Right lobe of liver (tissue), 4 donors: ENCODE results near the gene IFNE.

Experiments used
- POLR2A ChIP-seq: fragments of 450-650 bp; IDR thresholded peaks from one replicate; pipeline ENCODE4 v1.6.1; 2017; ENCODE audit warnings: antibody characterized with exemption, mild to moderate bottlenecking
- TF ChIP-seq, protein P1 (sequence below), 4 donors: fragments of 200-600 bp in 3 of 4; fragments of 450-650 bp in 1 of 4; IDR thresholded peaks; one replicate each; pipeline versions ENCODE4 v1.5.1 to v1.8.0; 2016 to 2022; ENCODE audit warnings: antibody characterized with exemption in 4 of 4, mild to moderate bottlenecking in 2 of 4
- donor health status: DM: no; HTN: no; CAD: no.
- donor health status: DM: no; HTN: no; CAD: no.
- donor health status: DM: no; HTN: yes; CAD: no.

DNA sequence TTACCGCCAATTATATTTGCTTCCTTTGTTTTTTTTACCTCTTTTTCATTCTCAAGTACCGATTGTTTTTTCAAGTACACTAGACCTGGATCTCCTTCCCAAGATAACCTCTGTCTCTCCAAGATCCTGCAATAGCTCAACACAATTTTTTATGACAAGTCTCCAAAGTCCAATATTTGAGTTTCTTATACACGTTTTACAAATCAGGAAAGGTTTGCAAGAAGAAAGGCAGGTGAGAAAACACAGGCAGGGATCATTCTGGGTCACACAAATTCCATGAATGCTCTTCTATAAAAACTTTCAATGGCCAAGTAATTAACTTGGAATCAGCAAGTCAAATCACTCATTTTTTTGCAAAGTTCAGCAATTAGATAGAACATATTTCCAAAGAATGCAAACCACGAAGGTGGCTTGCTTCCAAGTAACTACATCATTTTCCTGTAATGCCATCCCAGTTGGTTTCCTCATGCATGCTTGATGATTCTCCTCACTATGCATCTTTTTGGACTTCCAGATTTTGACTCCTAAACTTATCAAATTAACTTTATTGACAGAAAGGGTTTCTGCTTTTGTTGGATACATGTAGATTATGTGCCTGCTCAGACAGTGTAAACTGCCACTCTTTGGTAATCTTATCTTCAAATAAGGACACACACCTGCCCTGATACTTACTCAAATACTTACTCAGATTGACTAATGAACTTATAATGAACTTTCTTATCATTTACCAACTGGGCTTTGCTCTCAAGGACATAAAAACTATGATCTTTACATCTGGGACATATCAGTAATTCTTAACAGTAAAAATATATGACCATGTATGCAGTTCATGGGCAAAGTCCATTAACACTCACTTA lies 24.7 kb upstream of the IFNE start:
- TF ChIP-seq, protein P1, sequence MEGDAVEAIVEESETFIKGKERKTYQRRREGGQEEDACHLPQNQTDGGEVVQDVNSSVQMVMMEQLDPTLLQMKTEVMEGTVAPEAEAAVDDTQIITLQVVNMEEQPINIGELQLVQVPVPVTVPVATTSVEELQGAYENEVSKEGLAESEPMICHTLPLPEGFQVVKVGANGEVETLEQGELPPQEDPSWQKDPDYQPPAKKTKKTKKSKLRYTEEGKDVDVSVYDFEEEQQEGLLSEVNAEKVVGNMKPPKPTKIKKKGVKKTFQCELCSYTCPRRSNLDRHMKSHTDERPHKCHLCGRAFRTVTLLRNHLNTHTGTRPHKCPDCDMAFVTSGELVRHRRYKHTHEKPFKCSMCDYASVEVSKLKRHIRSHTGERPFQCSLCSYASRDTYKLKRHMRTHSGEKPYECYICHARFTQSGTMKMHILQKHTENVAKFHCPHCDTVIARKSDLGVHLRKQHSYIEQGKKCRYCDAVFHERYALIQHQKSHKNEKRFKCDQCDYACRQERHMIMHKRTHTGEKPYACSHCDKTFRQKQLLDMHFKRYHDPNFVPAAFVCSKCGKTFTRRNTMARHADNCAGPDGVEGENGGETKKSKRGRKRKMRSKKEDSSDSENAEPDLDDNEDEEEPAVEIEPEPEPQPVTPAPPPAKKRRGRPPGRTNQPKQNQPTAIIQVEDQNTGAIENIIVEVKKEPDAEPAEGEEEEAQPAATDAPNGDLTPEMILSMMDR (IDR thresholded peaks at IDR 0.05): no peak
- no peak for TF ChIP-seq POLR2A
